Skeletal muscle tissue (tissue), 4 donors: ENCODE measurements around the gene LIN7A. TPM values are rescaled to one million over a fixed set of nuclear protein-coding genes. Genes with fewer than 3 reads are reported as not detected.

Experiments
- H3K27ac ChIP-seq: one replicate; pipeline ENCODE4 v1.7.0; 2013; ENCODE audit warnings: mild to moderate bottlenecking, low read depth, low read length, inconsistent platforms
- H3K27me3 ChIP-seq, 3 donors: one replicate each; pipeline ENCODE4 v1.7.0; 2013; ENCODE audit warnings: low read length in 3 of 3; ENCODE audit not compliant: control insufficient read depth in 3 of 3, insufficient read depth in 3 of 3
- H3K36me3 ChIP-seq, 3 donors: one replicate each; pipeline ENCODE4 v1.7.0; 2013; ENCODE audit warnings: low read length in 3 of 3; ENCODE audit not compliant: control insufficient read depth in 3 of 3, insufficient read depth in 3 of 3
- H3K4me1 ChIP-seq, 3 donors: one replicate each; pipeline ENCODE4 v1.7.0; 2013; ENCODE audit warnings: low read length in 3 of 3, mild to moderate bottlenecking in 3 of 3; ENCODE audit not compliant: control insufficient read depth in 3 of 3, insufficient read depth in 3 of 3
- H3K4me3 ChIP-seq, 3 donors: one replicate each; pipeline ENCODE4 v1.7.0; 2013; ENCODE audit warnings: low read length in 3 of 3
- H3K9ac ChIP-seq, 3 donors: one replicate each; pipeline ENCODE4 v1.7.0; 2013; ENCODE audit warnings: low read length in 3 of 3, mild to moderate bottlenecking in 3 of 3, moderate library complexity in 2 of 3, low read depth in 1 of 3
- H3K9me3 ChIP-seq, 3 donors: one replicate each; pipeline ENCODE4 v1.7.0; 2013; ENCODE audit warnings: low read length in 3 of 3; ENCODE audit not compliant: control insufficient read depth in 3 of 3
- total RNA-seq: library from RNA; depleted of rRNA; stranded (reverse); fragments of >200 nt; gene quantifications from one replicate; pipeline ENCODE4 v1.2.3, GENCODE V29; 2014
- donor health status: Osteomylitis.

Gene LIN7A
- total RNA-seq, 1 donor from 2014 or later: 1.6 TPM

GRCh38 chr12:80862531-80862930, 75.2 kb downstream of the LIN7A start:
- Histone ChIP-seq H3K4me3 (no peak overlapping the region), H3K27me3 (no peaks in the 10 kb centered on the region), H3K27ac (no peak overlapping the region), H3K9me3 (no peaks in the 10 kb centered on the region), H3K4me1 (no peaks in the 10 kb centered on the region), H3K9ac (no peak overlapping the region), H3K36me3 (no peaks in the 10 kb centered on the region)

GRCh38 chr12:80861641-80862378, 75.9 kb downstream of the LIN7A start:
- no peaks in the 10 kb centered on the region for H3K9me3 ChIP-seq
- H3K4me3 ChIP-seq: no peak overlapping the region
- H3K36me3 ChIP-seq: no peaks in the 10 kb centered on the region
- no peak overlapping the region for H3K27ac ChIP-seq
- no peaks in the 10 kb centered on the region for H3K4me1 ChIP-seq
- no peaks in the 10 kb centered on the region for H3K27me3 ChIP-seq
- no peak overlapping the region for H3K9ac ChIP-seq

DNA sequence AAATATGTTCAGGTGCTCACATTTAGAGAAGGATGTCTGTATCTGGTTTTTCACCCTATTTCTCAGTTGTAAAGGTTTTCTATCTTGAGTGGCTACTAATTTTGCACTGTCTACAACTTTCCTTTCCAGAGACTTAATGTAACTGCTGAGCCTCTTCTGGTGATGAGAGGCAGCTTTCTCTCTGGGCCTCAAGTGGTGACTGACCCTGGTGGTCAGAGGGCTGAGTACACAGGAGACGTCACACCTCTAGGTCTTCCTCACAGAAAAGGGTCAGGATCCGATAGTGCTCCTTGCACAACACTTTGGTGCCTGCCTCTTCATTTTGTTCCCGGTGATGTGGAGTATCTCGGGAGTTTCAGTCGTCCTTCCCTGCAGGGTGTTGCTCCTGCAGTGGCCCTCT, 76.8 kb downstream of the LIN7A start:
- Histone ChIP-seq H3K27ac (no peak overlapping the region), H3K9ac (no peak overlapping the region), H3K4me3 (no peak overlapping the region), H3K36me3 (no peaks in the 10 kb centered on the region), H3K9me3 (no peaks in the 10 kb centered on the region), H3K27me3 (no peaks in the 10 kb centered on the region), H3K4me1 (no peaks in the 10 kb centered on the region)

GRCh38 chr12:80860206-80860605, 77.5 kb downstream of the LIN7A start:
- Histone ChIP-seq H3K27ac (no peak overlapping the region), H3K4me3 (no peak overlapping the region), H3K4me1 (no peaks in the 10 kb centered on the region), H3K36me3 (no peaks in the 10 kb centered on the region), H3K27me3 (no peaks in the 10 kb centered on the region), H3K9me3 (no peaks in the 10 kb centered on the region), H3K9ac (no peak overlapping the region)

DNA sequence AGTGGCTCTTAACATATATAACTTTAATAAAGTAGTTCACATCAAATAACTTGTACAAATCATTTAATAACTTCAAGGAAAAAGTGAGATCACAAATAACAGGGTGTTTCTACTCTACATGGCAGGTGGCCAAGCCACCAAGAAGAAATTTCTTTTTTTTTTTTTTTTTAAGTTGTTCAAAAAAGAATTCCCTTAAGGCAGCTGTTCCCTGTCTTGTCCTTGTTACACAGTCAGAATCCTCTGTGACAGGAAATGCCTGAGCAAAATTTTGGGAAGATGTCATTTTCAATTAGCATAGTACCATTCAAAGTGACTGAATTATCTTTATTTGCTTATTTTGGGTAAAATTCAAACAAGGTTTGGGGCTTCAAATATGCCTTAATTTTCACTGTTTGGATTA, 79.4 kb downstream of the LIN7A start:
- H3K9me3 ChIP-seq: no peaks in the 10 kb centered on the region
- H3K36me3 ChIP-seq: no peaks in the 10 kb centered on the region
- H3K4me1 ChIP-seq: no peaks in the 10 kb centered on the region
- H3K27me3 ChIP-seq: no peaks in the 10 kb centered on the region
- no peak overlapping the region for H3K27ac ChIP-seq
- H3K4me3 ChIP-seq: no peak overlapping the region
- no peak overlapping the region for H3K9ac ChIP-seq

DNA sequence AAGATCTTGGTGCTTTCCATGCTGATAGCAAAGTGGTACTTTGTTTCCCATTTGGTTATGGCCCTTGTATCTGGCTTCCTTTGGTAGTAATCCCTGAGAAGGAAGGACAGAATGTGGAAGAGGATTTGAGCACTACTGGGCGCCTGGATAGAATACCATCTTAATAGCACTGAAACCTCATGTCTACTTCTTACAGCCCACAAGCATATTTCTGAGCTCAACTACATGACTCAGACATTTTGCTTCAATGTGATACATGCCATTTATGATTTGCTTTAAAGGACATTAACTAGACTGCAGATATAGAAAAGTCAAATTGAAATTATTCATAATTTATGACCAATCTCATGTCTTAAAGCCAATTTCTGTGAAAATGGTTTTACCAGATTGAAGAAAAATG, 80.4 kb downstream of the LIN7A start:
- Histone ChIP-seq H3K4me1 (no peaks in the 10 kb centered on the region), H3K4me3 (no peak overlapping the region), H3K27ac (no peak overlapping the region), H3K27me3 (no peaks in the 10 kb centered on the region), H3K9me3 (no peaks in the 10 kb centered on the region), H3K36me3 (no peaks in the 10 kb centered on the region), H3K9ac (no peak overlapping the region)

DNA sequence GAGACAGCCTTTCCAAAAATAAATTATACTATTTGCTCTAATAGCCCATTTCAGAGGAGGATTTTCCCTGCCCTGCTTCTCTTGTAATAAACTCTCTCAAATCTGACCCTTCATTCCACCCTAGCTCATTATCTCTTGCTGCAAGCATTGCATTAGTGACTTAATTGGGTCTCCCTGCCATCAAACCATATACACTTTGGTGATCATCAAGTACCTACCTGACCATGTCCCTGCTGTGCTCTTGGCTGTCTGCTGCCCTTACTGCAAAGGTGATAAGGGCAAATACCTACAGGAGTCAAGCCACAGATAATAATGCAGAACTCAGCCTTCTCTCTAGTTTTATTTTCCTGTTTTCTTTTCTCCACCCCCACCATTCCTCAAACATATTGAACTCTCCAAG, 88.4 kb downstream of the LIN7A start:
- no peaks in the 10 kb centered on the region for H3K27me3 ChIP-seq
- H3K9ac ChIP-seq: no peak overlapping the region
- H3K4me1 ChIP-seq: no peaks in the 10 kb centered on the region
- no peaks in the 10 kb centered on the region for H3K36me3 ChIP-seq
- H3K4me3 ChIP-seq: no peak overlapping the region
- H3K27ac ChIP-seq: no peak overlapping the region
- no peaks in the 10 kb centered on the region for H3K9me3 ChIP-seq

DNA sequence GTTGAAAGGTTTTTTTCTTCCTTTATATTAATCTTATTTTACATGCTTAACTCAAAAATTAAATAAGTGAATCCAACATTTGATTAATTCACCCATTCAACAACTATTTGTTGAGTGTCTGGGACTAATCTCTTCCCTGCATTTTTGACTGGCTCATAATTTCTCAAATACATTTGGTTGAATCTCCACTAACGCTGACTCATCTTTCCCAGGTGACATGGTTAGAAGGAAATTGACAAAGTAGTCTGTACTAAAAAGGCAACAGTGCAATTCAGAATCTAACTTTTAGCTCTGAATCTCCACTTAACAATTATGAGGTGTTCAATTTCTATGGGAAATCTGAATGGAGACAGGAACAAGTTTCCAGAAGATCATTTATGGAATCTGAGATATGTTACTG, 88.9 kb downstream of the LIN7A start:
- Histone ChIP-seq H3K27ac (no peak overlapping the region), H3K27me3 (no peaks in the 10 kb centered on the region), H3K36me3 (no peaks in the 10 kb centered on the region), H3K9me3 (no peaks in the 10 kb centered on the region), H3K4me1 (no peaks in the 10 kb centered on the region), H3K4me3 (no peak overlapping the region), H3K9ac (no peak overlapping the region)

DNA sequence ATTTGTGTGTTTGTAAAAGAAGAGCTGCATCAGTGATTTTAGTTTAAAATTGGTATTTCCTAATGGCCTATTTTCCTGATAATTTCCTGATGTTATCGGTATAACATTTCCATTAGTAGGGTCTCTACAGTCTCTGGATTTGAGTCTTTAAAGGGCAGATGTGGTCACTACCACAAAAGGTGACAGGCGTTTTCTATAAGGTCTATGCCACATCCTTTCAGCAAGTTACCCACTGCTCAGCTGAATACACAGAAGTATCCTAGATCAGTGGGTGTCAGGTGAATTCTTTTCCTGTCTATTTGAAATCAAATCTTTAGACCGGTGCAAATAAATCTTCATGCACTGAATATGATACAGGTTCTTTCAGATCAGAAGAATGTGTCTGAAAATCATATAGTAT, 90.2 kb downstream of the LIN7A start:
- H3K4me1 ChIP-seq: no peaks in the 10 kb centered on the region
- no peak overlapping the region for H3K4me3 ChIP-seq
- no peaks in the 10 kb centered on the region for H3K36me3 ChIP-seq
- no peak overlapping the region for H3K27ac ChIP-seq
- H3K27me3 ChIP-seq: no peaks in the 10 kb centered on the region
- no peak overlapping the region for H3K9ac ChIP-seq
- no peaks in the 10 kb centered on the region for H3K9me3 ChIP-seq

DNA sequence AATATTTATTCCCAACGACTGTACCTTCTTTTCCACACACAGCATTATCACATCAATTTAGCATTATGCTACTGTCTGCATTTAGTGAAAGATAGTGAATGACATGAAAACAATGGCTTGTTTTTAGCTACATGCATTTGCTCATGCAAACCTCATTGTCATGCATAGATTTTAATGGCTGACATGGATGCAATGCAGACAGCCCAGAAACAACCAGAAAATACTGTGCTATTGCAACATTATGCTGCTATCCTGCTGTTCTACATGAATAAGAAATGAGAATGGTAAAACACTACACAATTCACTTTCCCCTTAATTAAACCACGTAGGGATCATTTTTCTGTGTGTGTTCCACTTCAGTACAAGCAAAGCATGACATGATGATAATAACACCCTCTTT, 90.8 kb downstream of the LIN7A start:
- no peak overlapping the region for H3K27ac ChIP-seq
- no peak overlapping the region for H3K9ac ChIP-seq
- H3K9me3 ChIP-seq: no peaks in the 10 kb centered on the region
- H3K4me1 ChIP-seq: no peaks in the 10 kb centered on the region
- no peaks in the 10 kb centered on the region for H3K36me3 ChIP-seq
- no peaks in the 10 kb centered on the region for H3K27me3 ChIP-seq
- H3K4me3 ChIP-seq: no peak overlapping the region
